Stimulated activated CD8-positive, alpha-beta memory T cell treated with anti-CD3 and anti-CD28 coated beads, Interleukin-15, amount 100 ng/mL, for 24 hours (primary cell): ENCODE data around the gene SUN3.

Experiments
- DNase-seq: peaks from one replicate; pipeline ENCODE4 v3.0.0-alpha.2; 2020; ENCODE audit warnings: low read depth

The SUN3 gene, protein sequence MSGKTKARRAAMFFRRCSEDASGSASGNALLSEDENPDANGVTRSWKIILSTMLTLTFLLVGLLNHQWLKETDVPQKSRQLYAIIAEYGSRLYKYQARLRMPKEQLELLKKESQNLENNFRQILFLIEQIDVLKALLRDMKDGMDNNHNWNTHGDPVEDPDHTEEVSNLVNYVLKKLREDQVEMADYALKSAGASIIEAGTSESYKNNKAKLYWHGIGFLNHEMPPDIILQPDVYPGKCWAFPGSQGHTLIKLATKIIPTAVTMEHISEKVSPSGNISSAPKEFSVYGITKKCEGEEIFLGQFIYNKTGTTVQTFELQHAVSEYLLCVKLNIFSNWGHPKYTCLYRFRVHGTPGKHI

DNA sequence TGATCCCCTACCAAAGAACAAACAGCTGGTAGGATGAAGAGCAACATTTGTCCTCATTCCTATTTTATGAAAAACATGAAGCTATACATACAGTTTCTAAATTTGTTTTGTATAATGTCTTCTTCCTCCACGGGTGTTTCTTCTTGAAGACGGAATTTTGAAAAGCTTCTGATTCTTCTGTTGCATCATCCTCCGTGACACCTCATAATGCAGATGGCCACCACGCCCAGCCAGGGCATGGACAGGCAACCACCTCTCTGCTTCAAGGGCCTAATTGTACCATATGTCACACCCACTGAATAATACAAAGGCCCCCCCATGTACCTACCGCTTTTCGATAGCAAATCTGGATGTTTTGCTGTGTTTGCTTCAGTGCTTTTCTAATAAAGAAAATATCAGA is at the start of gene SUN3:
Gene SUN3, minus strand, starts transcription at position 170 of the 400 bp plus-strand sequence. Its CDS starts 169 bp downstream, at position 1.
- DNase-seq = no peak

GRCh38 chr7:48078470-48078869 is 49.6 kb upstream of the SUN3 start:
- no peak for DNase-seq

GRCh38 chr7:48077423-48077822 is 48.5 kb upstream of the SUN3 start:
- no peak for DNase-seq

GRCh38 chr7:48074204-48074654 is 45.3 kb upstream of the SUN3 start:
- no peak for DNase-seq

- no peak for DNase-seq
Observed at GRCh38 chr7:48067475-48067874, 38.6 kb upstream of the SUN3 start.

GRCh38 chr7:48063985-48064384 is 35.1 kb upstream of the SUN3 start:
- no peak for DNase-seq

DNA sequence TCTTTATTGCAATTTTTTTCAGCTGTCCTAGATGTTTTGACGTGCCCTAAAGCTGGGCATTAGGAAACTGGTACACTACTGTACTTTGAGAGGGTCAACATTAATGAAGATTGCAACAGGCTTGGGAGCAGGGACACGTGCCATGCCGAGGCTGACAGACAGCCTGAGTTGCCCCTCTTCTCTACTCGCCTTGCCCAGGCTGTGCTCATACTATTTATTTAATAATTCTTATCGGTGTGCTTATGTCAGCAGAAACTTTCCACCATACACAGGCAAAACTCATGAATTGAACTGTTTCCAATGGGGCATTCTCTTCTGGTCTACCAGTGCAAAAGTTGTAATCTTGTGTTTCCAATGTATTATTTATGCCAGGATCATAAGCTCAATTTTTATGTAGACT is 30.8 kb upstream of the SUN3 start:
- no peak for DNase-seq

DNA sequence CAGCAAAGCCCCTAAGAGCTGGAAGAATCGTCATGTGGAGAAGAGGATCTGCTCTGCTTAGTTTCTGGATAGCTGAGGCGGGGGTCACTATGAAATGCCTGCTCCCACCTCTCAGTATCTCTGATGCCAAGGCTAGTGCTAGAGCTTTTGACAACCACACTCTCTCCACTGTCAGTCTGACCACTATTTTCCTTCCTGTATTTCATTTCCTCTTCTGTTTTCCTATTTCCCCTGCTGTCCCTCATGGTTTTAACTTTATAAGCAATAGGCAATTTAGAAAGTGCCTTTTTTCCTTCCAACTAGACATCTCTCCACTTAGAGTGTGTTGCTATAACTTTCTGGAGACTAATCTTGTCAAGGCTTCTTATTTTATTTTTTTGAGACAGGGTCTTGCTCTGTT is 30.1 kb upstream of the SUN3 start:
- DNase-seq = no peak

- DNase-seq = no peak
Observed at GRCh38 chr7:48053736-48054135, 24.8 kb upstream of the SUN3 start.

DNA sequence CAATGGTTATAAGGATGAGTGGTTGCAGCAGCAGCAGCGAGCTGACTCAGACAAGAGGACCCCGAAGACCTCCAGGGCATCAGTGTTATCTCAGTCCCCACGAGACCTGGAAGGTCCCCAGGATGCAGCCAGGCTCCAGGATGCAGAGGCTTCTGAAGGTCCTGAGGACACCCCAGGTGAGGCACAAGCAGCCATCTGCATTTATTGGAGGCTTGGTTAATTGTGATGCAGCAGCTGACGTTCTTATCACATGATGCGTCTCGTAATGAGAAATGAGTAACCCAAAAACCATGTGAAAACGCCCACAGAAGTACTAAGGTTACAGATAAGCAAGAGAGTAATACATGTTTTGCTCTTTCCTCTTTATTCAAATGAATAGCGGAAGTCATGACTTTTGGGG is 23.8 kb upstream of the SUN3 start:
- no peak for DNase-seq

- DNase-seq = no peak
Observed at GRCh38 chr7:48049850-48050249, 20.9 kb upstream of the SUN3 start.

DNA sequence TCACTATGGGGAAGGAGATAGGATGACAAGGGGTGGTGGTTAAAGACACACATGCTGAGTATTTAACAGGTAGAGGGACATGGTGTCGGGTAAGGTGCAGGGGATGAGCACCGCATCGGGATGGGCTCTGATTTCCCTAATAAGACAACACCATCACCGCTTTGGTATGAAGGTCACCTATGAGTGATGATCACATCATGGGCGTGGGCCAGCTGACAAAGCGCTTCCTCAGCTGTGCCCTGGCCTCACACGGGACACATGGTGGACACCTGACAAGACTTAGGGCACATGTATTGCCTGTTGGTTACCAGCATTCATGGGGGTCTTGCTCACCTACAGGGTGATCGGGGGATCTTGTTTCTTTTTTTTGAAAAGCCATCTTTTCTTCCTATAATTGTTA is 19.2 kb upstream of the SUN3 start:
- DNase-seq = no peak

GRCh38 chr7:48046458-48046857 is 17.6 kb upstream of the SUN3 start:
- no peak for DNase-seq

DNA sequence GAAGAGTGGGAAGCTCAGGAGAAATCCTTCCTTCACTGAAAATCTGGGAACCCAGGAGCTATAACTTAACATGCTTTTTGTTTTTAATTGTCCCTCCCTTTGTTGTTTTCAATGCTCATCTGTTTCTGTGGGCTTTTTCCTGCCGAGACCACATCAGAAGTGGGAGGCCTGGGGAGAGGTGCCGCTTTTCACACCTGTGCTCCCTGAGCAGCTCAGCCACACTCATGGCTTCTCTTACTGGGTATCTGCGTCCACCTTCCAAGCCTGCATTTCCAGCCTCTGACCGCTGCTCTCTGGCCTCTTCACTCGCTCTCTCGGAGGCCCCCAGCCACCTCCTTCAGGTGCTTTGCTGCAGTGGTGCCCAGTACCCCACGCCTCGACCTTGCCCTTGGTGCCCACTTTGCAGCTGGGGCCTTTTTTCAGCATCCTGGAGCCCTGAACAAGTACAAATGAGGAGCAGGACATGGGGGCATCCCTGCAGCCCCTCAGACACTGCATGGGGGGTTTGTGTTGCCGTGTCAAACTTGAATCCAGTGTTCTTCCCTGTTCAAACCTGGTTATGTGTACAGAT is 16.4 kb upstream of the SUN3 start:
- no peak for DNase-seq

DNA sequence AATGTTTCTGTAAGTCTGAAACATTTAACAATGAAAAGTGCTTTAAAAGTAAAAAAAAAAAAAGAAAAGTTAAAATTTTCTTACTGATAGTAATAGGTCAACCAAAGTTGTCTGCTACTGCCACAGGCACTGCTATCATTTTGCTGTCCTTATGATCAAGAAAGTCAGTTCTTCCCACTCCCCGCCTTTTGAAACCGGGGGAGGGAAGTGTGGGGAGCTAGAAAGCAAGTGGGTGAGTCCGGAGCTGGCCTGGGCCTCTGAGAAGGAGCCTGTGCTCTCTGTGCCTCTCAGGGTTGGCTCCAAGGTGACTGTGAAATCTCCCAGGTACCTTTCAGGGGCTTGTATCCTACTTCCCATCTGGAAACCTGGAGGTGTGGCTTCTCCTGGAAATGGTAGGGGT is 13.7 kb upstream of the SUN3 start:
- no peak for DNase-seq

DNA sequence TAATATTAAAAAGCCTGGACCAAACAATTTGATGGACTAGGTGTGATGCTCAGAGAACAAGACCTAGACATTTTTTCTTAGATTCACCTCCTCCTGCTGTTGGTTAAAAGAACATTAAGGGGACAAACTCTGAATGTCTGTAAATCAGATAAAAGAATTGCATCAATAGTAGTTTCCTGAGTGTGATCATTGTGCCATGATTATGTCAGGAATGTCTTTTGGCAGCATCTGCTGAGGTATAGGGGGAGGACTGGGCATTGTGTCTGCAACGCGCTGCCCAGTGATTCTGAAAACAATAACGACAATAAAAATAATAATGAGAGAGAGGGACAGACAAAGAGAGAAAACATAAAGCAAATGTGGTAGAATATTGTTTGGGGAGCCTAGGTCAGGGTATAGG is 13.3 kb upstream of the SUN3 start:
- DNase-seq = no peak

DNA sequence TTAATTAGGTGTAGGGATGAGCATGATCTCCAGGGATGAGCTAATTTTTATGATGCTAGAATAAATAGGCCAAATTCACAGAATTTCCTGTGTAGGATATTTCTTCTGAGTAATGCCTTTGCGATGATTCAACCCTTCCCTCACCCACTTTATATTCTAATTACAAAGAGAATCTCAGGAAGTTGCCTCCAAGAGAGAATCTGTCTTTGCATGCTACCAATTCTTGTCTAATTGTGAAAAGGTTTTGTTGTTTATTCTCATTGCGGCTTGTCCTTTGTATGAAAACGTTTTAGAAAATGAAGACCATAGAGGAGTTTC is 12.7 kb upstream of the SUN3 start:
- DNase-seq = no peak

GRCh38 chr7:48040944-48041652 is 12.2 kb upstream of the SUN3 start:
- no peak for DNase-seq

DNA sequence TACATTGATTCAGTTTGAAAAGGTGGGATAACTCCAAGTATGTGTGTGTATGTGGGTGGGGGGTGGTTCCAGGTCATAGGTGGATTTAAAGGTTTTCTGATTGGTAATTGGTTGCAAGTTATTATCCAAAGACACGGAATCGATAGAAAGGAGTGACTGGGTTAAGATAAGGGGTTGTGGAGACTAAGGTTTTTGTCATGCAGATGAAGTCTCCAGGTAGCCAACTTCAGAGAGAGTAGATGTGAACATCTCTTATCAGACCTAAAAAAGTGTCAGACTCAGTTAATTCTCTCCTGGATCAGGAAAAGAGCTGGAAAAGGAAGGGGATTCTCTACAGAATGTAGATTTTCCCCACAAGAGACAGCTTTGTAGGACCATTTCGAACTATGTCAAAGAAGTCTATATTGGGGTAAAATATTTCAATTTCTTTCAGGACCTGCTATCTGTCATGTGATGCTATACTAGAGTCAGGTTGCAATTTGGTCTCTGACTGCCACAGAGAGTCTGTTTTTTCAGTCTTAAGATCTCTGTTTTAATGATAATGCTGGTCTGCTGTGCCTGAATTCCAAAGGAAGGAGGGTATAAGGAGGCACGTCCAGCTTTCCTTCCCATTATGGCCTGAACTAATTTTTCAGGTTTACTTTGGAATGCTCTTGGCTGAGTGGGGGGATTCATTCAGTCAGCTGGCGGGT is 10.1 kb upstream of the SUN3 start:
- no peak for DNase-seq

DNA sequence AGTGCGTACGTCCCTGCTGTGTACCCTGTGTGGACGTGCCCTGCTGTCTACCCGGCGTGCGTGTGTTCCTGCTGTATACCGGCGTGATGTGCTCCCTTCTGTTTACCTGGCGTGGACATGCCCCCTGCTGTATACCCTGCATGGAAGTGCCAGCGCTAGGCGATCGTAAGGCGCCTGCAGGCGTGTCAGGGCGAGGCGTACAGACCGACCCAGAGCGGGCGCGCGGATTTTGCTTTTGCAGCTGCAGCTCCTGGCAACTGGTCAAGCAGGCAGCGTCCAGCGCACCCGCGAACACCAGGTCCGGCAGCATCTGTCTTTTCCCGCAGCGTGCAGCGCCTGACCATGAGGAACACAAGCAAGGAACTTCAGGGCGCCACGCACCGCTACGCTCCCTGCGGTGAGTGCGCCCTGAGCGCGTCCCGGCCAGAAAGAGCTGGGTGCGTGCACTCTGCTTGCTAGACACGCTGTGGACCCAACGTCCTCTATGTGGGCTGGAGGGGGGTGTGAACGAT is 7.1 kb upstream of the SUN3 start:
- no peak for DNase-seq

- DNase-seq = peak; percentile 61
Observed at GRCh38 chr7:48035301-48035966, 6.5 kb upstream of the SUN3 start, which contains the start of gene C7orf57. C7orf57 (plus strand) TSS chr7:48035543; CDS start chr7:48036309, 766 bp downstream.

- no peak for DNase-seq
Observed at GRCh38 chr7:48033922-48034321, 5.0 kb upstream of the SUN3 start.
